SK-N-SH (cell line): ENCODE results near the gene ARHGEF40.

ENCODE experiments used
- CHD2 ChIP-seq: fragments of 150-350 bp; IDR thresholded peaks from 2 replicates; pipeline ENCODE4 v1.6.1; 2018; ENCODE audit warnings: low read length; ENCODE audit not compliant: partially characterized antibody
- EP300 ChIP-seq, 2 experiments: IDR thresholded peaks; 2 replicates each; pipeline versions ENCODE4 v1.4.0 to v1.6.1; 2012; ENCODE audit warnings: borderline replicate concordance in 1 of 2, low read depth in 1 of 2, low read length in 1 of 2
- EZH2phosphoT487 ChIP-seq: fragments of 200-600 bp; sonication (generic); IDR thresholded peaks from 2 replicates; pipeline ENCODE4 v1.6.1; 2017; ENCODE audit warnings: low read depth, mixed run types, mild to moderate bottlenecking, antibody characterized with exemption, moderate library complexity, borderline replicate concordance
- FOXM1 ChIP-seq: IDR thresholded peaks from 2 replicates; pipeline ENCODE4 v1.4.0; 2012; ENCODE audit warnings: low read depth, mild to moderate bottlenecking
- GATA2 ChIP-seq: sonication (generic); formaldehyde crosslinking; IDR thresholded peaks from 2 replicates; pipeline ENCODE4 v1.5.0; 2020; ENCODE audit warnings: mild to moderate bottlenecking, missing genetic modification reagents
- MEF2A ChIP-seq: IDR thresholded peaks from 2 replicates; pipeline ENCODE4 v1.4.0; 2012; ENCODE audit warnings: low read depth, borderline replicate concordance
- NRF1 ChIP-seq: IDR thresholded peaks from 2 replicates; pipeline ENCODE4 v1.6.1; 2012; ENCODE audit warnings: low read depth, mild to moderate bottlenecking, low read length
- POLR2AphosphoS5 ChIP-seq: IDR thresholded peaks from 2 replicates; pipeline ENCODE4 v1.6.1; 2012; ENCODE audit warnings: low read depth, low read length
- REST ChIP-seq: IDR thresholded peaks from 2 replicates; pipeline ENCODE4 v1.6.1; 2012; ENCODE audit warnings: mild to moderate bottlenecking, low read depth, low read length, moderate library complexity
- SMC3 ChIP-seq: IDR thresholded peaks from 2 replicates; pipeline ENCODE4 v1.6.1; 2012; ENCODE audit warnings: low read depth, low read length, improper control_type of control experiment
- TAF1 ChIP-seq: IDR thresholded peaks from 2 replicates; pipeline ENCODE4 v1.6.1; 2012; ENCODE audit warnings: low read depth, mild to moderate bottlenecking, low read length, moderate library complexity, borderline replicate concordance
- TF ChIP-seq, protein P1 (sequence below): fragments of 200-600 bp; sonication (generic); IDR thresholded peaks from 2 replicates; pipeline ENCODE4 v1.6.1; 2017; ENCODE audit warnings: antibody characterized with exemption, mild to moderate bottlenecking, moderate library complexity
- TF ChIP-seq, protein P2 (sequence below): IDR thresholded peaks from 2 replicates; pipeline ENCODE4 v1.4.0; 2012; ENCODE audit warnings: low read depth
- TF ChIP-seq, protein P3 (sequence below): IDR thresholded peaks from 2 replicates; pipeline ENCODE4 v1.4.0; 2012; ENCODE audit warnings: low read depth, borderline replicate concordance

GRCh38 chr14:21099596-21099985 is 29.5 kb downstream of the ARHGEF40 start:
- no peak for TF ChIP-seq NRF1
- TF ChIP-seq, protein P1, sequence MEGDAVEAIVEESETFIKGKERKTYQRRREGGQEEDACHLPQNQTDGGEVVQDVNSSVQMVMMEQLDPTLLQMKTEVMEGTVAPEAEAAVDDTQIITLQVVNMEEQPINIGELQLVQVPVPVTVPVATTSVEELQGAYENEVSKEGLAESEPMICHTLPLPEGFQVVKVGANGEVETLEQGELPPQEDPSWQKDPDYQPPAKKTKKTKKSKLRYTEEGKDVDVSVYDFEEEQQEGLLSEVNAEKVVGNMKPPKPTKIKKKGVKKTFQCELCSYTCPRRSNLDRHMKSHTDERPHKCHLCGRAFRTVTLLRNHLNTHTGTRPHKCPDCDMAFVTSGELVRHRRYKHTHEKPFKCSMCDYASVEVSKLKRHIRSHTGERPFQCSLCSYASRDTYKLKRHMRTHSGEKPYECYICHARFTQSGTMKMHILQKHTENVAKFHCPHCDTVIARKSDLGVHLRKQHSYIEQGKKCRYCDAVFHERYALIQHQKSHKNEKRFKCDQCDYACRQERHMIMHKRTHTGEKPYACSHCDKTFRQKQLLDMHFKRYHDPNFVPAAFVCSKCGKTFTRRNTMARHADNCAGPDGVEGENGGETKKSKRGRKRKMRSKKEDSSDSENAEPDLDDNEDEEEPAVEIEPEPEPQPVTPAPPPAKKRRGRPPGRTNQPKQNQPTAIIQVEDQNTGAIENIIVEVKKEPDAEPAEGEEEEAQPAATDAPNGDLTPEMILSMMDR, result no peak
- no peak for TF ChIP-seq POLR2AphosphoS5
- no peak for TF ChIP-seq EZH2phosphoT487
- TF ChIP-seq EP300 (IDR thresholded peaks at IDR 0.05; ENCODE audit: borderline replicate concordance in 1 of 2, low read depth in 1 of 2, low read length in 1 of 2), result no peak
- TF ChIP-seq, protein P2, sequence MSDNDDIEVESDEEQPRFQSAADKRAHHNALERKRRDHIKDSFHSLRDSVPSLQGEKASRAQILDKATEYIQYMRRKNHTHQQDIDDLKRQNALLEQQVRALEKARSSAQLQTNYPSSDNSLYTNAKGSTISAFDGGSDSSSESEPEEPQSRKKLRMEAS, result no peak
- no peak for TF ChIP-seq FOXM1
- no peak for TF ChIP-seq MEF2A
- TF ChIP-seq SMC3, result no peak
- no peak for TF ChIP-seq GATA2 (CRISPR knock-in tag)
- no peak for TF ChIP-seq CHD2
- no peak for TF ChIP-seq TAF1
- TF ChIP-seq, protein P3, sequence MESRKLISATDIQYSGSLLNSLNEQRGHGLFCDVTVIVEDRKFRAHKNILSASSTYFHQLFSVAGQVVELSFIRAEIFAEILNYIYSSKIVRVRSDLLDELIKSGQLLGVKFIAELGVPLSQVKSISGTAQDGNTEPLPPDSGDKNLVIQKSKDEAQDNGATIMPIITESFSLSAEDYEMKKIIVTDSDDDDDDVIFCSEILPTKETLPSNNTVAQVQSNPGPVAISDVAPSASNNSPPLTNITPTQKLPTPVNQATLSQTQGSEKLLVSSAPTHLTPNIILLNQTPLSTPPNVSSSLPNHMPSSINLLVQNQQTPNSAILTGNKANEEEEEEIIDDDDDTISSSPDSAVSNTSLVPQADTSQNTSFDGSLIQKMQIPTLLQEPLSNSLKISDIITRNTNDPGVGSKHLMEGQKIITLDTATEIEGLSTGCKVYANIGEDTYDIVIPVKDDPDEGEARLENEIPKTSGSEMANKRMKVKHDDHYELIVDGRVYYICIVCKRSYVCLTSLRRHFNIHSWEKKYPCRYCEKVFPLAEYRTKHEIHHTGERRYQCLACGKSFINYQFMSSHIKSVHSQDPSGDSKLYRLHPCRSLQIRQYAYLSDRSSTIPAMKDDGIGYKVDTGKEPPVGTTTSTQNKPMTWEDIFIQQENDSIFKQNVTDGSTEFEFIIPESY, result no peak
- no peak for TF ChIP-seq REST
